Neural cell (in vitro differentiated cells): ENCODE measurements around the gene JRKL. TPM values are rescaled to one million over a fixed set of nuclear protein-coding genes. Genes with fewer than 3 reads are reported as not detected.

ENCODE experiments used
- H2AFZ ChIP-seq: fragments of 200-600, 300-800 bp; sonication (generic), shearing (Covaris generic); 2 replicates; pipeline ENCODE4 v1.6.0; 2014; ENCODE audit warnings: low read depth, mild to moderate bottlenecking, antibody characterized with exemption, low read length, moderate library complexity
- H3F3A ChIP-seq: fragments of 200-600 bp; shearing (Covaris generic); 2 replicates; pipeline ENCODE4 v1.6.1; 2016; ENCODE audit warnings: mild to moderate bottlenecking, moderate library complexity, mixed read lengths, antibody characterized with exemption, low read length; ENCODE audit not compliant: insufficient read depth, poor library complexity, severe bottlenecking
- H3K27ac ChIP-seq: fragments of 200-600, 300-800 bp; sonication (generic), shearing (Covaris generic); 2 replicates; pipeline ENCODE4 v1.5.1; 2014; ENCODE audit warnings: mild to moderate bottlenecking, low read length, moderate library complexity
- H3K27me3 ChIP-seq: fragments of 300-800, 200-600 bp; sonication (generic), shearing (Covaris generic); 2 replicates; pipeline ENCODE4 v1.6.0; 2014; ENCODE audit warnings: mild to moderate bottlenecking, low read depth, low read length, moderate library complexity; ENCODE audit not compliant: insufficient read depth
- H3K36me3 ChIP-seq: fragments of 300-800, 200-600 bp; sonication (generic), shearing (Covaris generic); 2 replicates; pipeline ENCODE4 v1.5.1; 2014; ENCODE audit warnings: mild to moderate bottlenecking, antibody characterized with exemption, low read length, moderate library complexity; ENCODE audit not compliant: insufficient read depth
- H3K4me2 ChIP-seq: fragments of 300-800, 200-600 bp; sonication (generic), shearing (Covaris generic); 2 replicates; pipeline ENCODE4 v1.6.0; 2014; ENCODE audit warnings: mild to moderate bottlenecking, low read length
- H3K4me3 ChIP-seq: fragments of 300-800, 200-600 bp; sonication (generic), shearing (Covaris generic); 2 replicates; pipeline ENCODE4 v1.5.1; 2014; ENCODE audit warnings: mild to moderate bottlenecking, low read length, moderate library complexity
- H3K79me2 ChIP-seq: fragments of 200-600 bp; shearing (Covaris generic); replicated peaks from 2 replicates; pipeline ENCODE4 v1.6.0; 2014; ENCODE audit warnings: mild to moderate bottlenecking, low read length, moderate library complexity; ENCODE audit not compliant: insufficient read depth
- H3K9ac ChIP-seq: fragments of 300-800, 200-600 bp; sonication (generic), shearing (Covaris generic); 2 replicates; pipeline ENCODE4 v1.6.1; 2016; ENCODE audit warnings: mild to moderate bottlenecking, low read length, mixed read lengths
- H3K9me2 ChIP-seq: fragments of 200-600 bp; shearing (Covaris generic); 2 replicates; pipeline ENCODE4 v1.6.1; 2016; ENCODE audit warnings: mild to moderate bottlenecking, low read length, mixed read lengths; ENCODE audit not compliant: insufficient read depth
- H3K9me3 ChIP-seq: fragments of 200-600, 300-800 bp; sonication (generic), shearing (Covaris generic); 2 replicates; pipeline ENCODE4 v1.6.1; 2016; ENCODE audit warnings: mild to moderate bottlenecking, mixed run types, low read length, moderate library complexity, mixed read lengths
- H4K20me1 ChIP-seq: fragments of 200-600 bp; shearing (Covaris generic); 2 replicates; pipeline ENCODE4 v1.6.1; 2016; ENCODE audit warnings: mild to moderate bottlenecking, mixed run types; ENCODE audit not compliant: insufficient read depth
- CTCF ChIP-seq: fragments of 450-650 bp; IDR thresholded peaks from 2 replicates; pipeline ENCODE4 v1.5.1; 2014; ENCODE audit warnings: antibody characterized with exemption, mild to moderate bottlenecking, moderate library complexity; ENCODE audit not compliant: poor library complexity, severe bottlenecking
- EP300 ChIP-seq: fragments of 450-650 bp; conservative IDR thresholded peaks from 2 replicates; pipeline ENCODE4 v1.6.1; 2014; ENCODE audit warnings: antibody characterized with exemption, mild to moderate bottlenecking, moderate library complexity; ENCODE audit not compliant: poor library complexity, severe bottlenecking
- EZH2 ChIP-seq: fragments of 200-600, 300-800 bp; shearing (Covaris generic), sonication (generic); IDR thresholded peaks from 2 replicates; pipeline ENCODE4 v1.6.1; 2014; ENCODE audit warnings: antibody characterized with exemption, low read length, borderline replicate concordance, mild to moderate bottlenecking; ENCODE audit not compliant: insufficient read depth, poor library complexity, severe bottlenecking
- MXI1 ChIP-seq: fragments of 450-650 bp; conservative IDR thresholded peaks from 2 replicates; pipeline ENCODE4 v1.6.1; 2014; ENCODE audit warnings: antibody characterized with exemption, mild to moderate bottlenecking; ENCODE audit not compliant: poor library complexity, severe bottlenecking
- POLR2AphosphoS5 ChIP-seq: IDR thresholded peaks from 2 replicates; pipeline ENCODE4 v1.6.1; 2012
- RAD21 ChIP-seq: fragments of 450-650 bp; conservative IDR thresholded peaks from 2 replicates; pipeline ENCODE4 v1.6.1; 2014; ENCODE audit warnings: antibody characterized with exemption, mild to moderate bottlenecking, moderate library complexity
- REST ChIP-seq: IDR thresholded peaks from 2 replicates; pipeline ENCODE4 v1.6.1; 2012; ENCODE audit warnings: borderline replicate concordance
- SMC3 ChIP-seq: fragments of 450-650 bp; conservative IDR thresholded peaks from 2 replicates; pipeline ENCODE4 v1.6.1; 2014; ENCODE audit warnings: antibody characterized with exemption, mild to moderate bottlenecking, moderate library complexity; ENCODE audit not compliant: poor library complexity
- TAF1 ChIP-seq: IDR thresholded peaks from 2 replicates; pipeline ENCODE4 v1.6.1; 2012; ENCODE audit warnings: low read depth
- polyA plus RNA-seq: library from polyadenylated mRNA; depleted of rRNA; stranded (reverse); fragments of >200 nt; gene quantifications from 2 replicates; pipeline ENCODE4 v1.2.3, GENCODE V29; 2014

Gene JRKL
- polyA plus RNA-seq, 1 donor from 2014 or later, result 3.1 TPM

- Histone ChIP-seq H3K79me2 (no peaks in the 10 kb centered on the region), H3K9me3 (no peaks in the 10 kb centered on the region), H3K9me2 (no peaks in the 10 kb centered on the region), H3K27me3 (no peaks in the 10 kb centered on the region), H3K4me3 (no peak overlapping the region), H3K36me3 (no peaks in the 10 kb centered on the region), H3K9ac (no peak overlapping the region), H3F3A (no peaks in the 10 kb centered on the region), H3K4me2 (no peak overlapping the region), H2AFZ (no peak overlapping the region), H3K27ac (no peak overlapping the region), H4K20me1 (no peaks in the 10 kb centered on the region)
- TF ChIP-seq EZH2 (no peak), EP300 (no peak), SMC3 (no peak), POLR2AphosphoS5 (no peak), TAF1 (no peak), CTCF (no peak), REST (no peak), RAD21 (no peak), MXI1 (no peak)
These were observed 23.1 kb downstream of the JRKL start for GRCh38 chr11:96412761-96413381.

GRCh38 chr11:96413408-96413807 is 23.6 kb downstream of the JRKL start:
- Histone ChIP-seq H3K4me3 (no peak overlapping the region), H3F3A (no peaks in the 10 kb centered on the region), H3K27me3 (no peaks in the 10 kb centered on the region), H3K79me2 (no peaks in the 10 kb centered on the region), H3K27ac (no peak overlapping the region), H3K9ac (no peak overlapping the region), H3K9me3 (no peaks in the 10 kb centered on the region), H3K4me2 (no peak overlapping the region), H2AFZ (no peak overlapping the region), H4K20me1 (no peaks in the 10 kb centered on the region), H3K36me3 (no peaks in the 10 kb centered on the region), H3K9me2 (no peaks in the 10 kb centered on the region)
- TF ChIP-seq RAD21, result no peak
